NCI-H2196 treated with DMSO at 0.1 percent for 48 hours (cell line): ENCODE data around the gene BRF1.
A peak's percentile ranks its signal among the peaks of the same experiment; 100 is the strongest.

Source experiments
- DNase-seq: peaks from one replicate; lab custom pipeline; 2025; ENCODE audit not compliant: unreplicated experiment; lab: John Stamatoyannopoulos, UW

The BRF1 gene

DNA sequence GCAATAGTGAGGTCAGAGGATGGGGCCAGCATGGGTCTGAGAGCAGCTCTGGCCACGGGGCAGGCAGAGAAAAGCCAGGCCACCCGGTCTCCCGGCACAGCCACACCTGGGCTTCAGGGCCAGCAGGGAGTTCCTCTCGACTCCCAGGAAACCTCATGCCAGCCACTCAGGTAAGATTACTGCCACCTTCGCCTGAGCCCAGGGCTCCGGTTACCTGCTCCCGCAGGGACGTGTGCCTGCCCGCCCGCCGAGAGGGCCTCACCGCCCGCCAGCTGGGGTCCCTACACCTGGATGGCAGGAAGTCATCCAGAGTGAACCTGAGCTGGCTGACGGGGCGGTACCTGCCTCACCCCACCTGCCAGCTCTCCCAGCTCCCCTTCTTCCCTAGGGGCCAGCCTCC is 139.5 kb downstream of the BRF1 start:
- peak; percentile 48 for DNase-seq

DNA sequence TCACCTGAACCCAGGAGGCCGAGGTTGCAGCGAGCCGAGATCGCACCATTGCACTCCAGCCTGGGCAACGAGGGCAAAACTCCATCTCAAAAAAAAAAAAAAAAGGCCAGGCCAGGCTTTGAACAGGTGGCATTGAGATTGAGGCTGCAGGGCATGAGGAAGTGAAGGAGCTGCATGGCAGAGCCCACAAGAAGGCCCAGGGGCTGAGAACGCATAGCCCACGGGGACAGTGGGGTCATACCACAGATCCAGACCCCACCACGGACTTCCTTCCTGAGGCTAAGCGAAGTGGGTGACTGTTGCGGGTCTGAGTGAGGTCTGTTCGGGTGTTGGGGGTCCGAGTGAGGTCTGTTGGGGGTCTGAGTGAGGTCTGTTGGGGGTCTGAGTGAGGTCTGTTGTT is 140.0 kb downstream of the BRF1 start:
- DNase-seq = no peak

DNA sequence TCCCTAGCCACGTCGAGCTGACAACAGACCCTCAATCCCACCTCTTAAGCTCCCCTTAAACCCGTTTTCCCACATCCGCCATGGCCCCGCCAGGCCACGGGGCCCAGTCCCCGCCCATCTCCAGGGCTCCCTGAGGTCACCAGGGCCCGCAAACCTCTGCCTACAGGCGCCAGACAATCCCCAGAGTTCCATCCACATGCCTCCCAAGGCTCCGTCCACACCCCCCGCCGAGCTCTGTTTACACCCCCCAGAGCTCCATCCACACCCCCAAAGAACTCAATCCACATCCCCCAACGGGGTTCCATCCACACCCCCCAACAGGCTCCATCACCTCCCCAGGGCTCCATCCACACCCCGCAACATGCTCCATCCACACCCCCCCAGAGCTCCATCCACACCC is 141.5 kb downstream of the BRF1 start:
- no peak for DNase-seq
